Lower lobe of right lung (tissue), 2 donors: ENCODE data around the gene CCT2. TPM values are rescaled to one million over a fixed set of nuclear protein-coding genes. Genes with fewer than 3 reads are reported as not detected.

ENCODE experiments used
- ATAC-seq, 2 donors: fragments of 200-7000 bp; cut with Tn5 transposase; one replicate each; pipeline ENCODE4 v1.9.1; 2020 to 2022; ENCODE audit warnings: mild to moderate bottlenecking in 2 of 2, moderate library complexity in 2 of 2
- DNase-seq: peaks from one replicate; pipeline ENCODE4 v3.0.0-alpha.2; 2020
- H3K27ac ChIP-seq: fragments of 200-600 bp; one replicate; pipeline ENCODE4 v1.8.0; 2022
- H3K27me3 ChIP-seq: fragments of 200-600 bp; one replicate; pipeline ENCODE4 v1.8.0; 2022; ENCODE audit warnings: low read depth
- H3K36me3 ChIP-seq: fragments of 200-600 bp; one replicate; pipeline ENCODE4 v1.8.0; 2022; ENCODE audit warnings: mild to moderate bottlenecking
- H3K4me1 ChIP-seq: fragments of 200-600 bp; one replicate; pipeline ENCODE4 v1.8.0; 2022
- H3K4me3 ChIP-seq: fragments of 200-600 bp; one replicate; pipeline ENCODE4 v1.8.0; 2022; ENCODE audit warnings: mild to moderate bottlenecking
- H3K9me3 ChIP-seq: fragments of 200-600 bp; one replicate; pipeline ENCODE4 v1.8.0; 2022
- CTCF ChIP-seq: fragments of 200-600 bp; IDR thresholded peaks from one replicate; pipeline ENCODE4 v1.8.0; 2022; ENCODE audit warnings: antibody characterized with exemption, mild to moderate bottlenecking
- intact Hi-C: fragments of 100-400 bp; cut with DNase I; formaldehyde crosslinking; loops from one replicate; pipeline ENCODE4 v1.11.0; 2022
- total RNA-seq: library from RNA; stranded (reverse); fragmentation: NEBNext Ultra II Directional; extraction: Animal tissue kit (Norgen Biotek cat#: 25700); gene quantifications from one replicate; pipeline ENCODE4 v1.2.1, GENCODE V29; 2021
- donor health status: DM: no; HTN: yes; CAD: no; lungs with severe emphysema.

Gene CCT2
- total RNA-seq, 1 donor from 2014 or later = 81.4 TPM

GRCh38 chr12:69548687-69549086, 36.6 kb upstream of the CCT2 start:
- Histone ChIP-seq H3K9me3 (peaks cover 9% of the 10 kb centered on the region), H3K4me3 (no peak overlapping the region), H3K27me3 (no peaks in the 10 kb centered on the region), H3K36me3 (no peaks in the 10 kb centered on the region), H3K27ac (no peak overlapping the region), H3K4me1 (peaks cover under 1% of the 10 kb centered on the region)
- TF ChIP-seq CTCF = no peak
- ATAC-seq (no peak), DNase-seq (no peak)
- intact Hi-C loops = no loop called here

GRCh38 chr12:69550569-69551350, 34.5 kb upstream of the CCT2 start:
- Histone ChIP-seq H3K27ac (no peak overlapping the region), H3K27me3 (no peaks in the 10 kb centered on the region), H3K4me1 (peaks cover 14% of the 10 kb centered on the region), H3K4me3 (no peak overlapping the region), H3K36me3 (no peaks in the 10 kb centered on the region), H3K9me3 (no peaks in the 10 kb centered on the region)
- no peak for DNase-seq
- no peak for ATAC-seq
- no peak for TF ChIP-seq CTCF
- intact Hi-C loops = no loop called here

- peak; percentile 78 to 92 for ATAC-seq
- H3K27ac ChIP-seq = no peak overlapping the region
- DNase-seq = no peak
These were observed 31.5 kb upstream of the CCT2 start for GRCh38 chr12:69553628-69554248.

GRCh38 chr12:69555461-69555860, 29.8 kb upstream of the CCT2 start:
- no peaks in the 10 kb centered on the region for H3K9me3 ChIP-seq
- no peaks in the 10 kb centered on the region for H3K27me3 ChIP-seq
- H3K36me3 ChIP-seq = no peaks in the 10 kb centered on the region
- no peak overlapping the region for H3K27ac ChIP-seq
- H3K4me1 ChIP-seq = peaks cover 14% of the 10 kb centered on the region
- peak in 1 of 2 donors; percentile 51 for ATAC-seq
- no peak for TF ChIP-seq CTCF
- H3K4me3 ChIP-seq = no peak overlapping the region
- intact Hi-C loops = no loop called here
- no peak for DNase-seq

More at GRCh38 chr12:69553628-69554248, 31.5 kb upstream of the CCT2 start:
- peaks cover 14% of the 10 kb centered on the region for H3K4me1 ChIP-seq
- no peaks in the 10 kb centered on the region for H3K27me3 ChIP-seq
- intact Hi-C loops = no loop called here
- H3K9me3 ChIP-seq = no peaks in the 10 kb centered on the region
- no peaks in the 10 kb centered on the region for H3K36me3 ChIP-seq
- H3K4me3 ChIP-seq = no peak overlapping the region
- no peak for TF ChIP-seq CTCF

GRCh38 chr12:69556383-69556782, 28.9 kb upstream of the CCT2 start:
- no peaks in the 10 kb centered on the region for H3K36me3 ChIP-seq
- no peak for TF ChIP-seq CTCF
- no peak for ATAC-seq
- no peak overlapping the region for H3K27ac ChIP-seq
- intact Hi-C loops = no loop called here
- no peak overlapping the region for H3K4me3 ChIP-seq
- no peak for DNase-seq
- no peaks in the 10 kb centered on the region for H3K9me3 ChIP-seq
- no peaks in the 10 kb centered on the region for H3K27me3 ChIP-seq
- H3K4me1 ChIP-seq = peaks cover 14% of the 10 kb centered on the region
